ENCODE results near the gene GSTO1. TPM values are rescaled to one million over a fixed set of nuclear protein-coding genes. Genes with fewer than 3 reads are reported as not detected.

Gene GSTO1
- total and polyA plus RNA-seq, 9 of the 15 experiments (the other 6 are each of a cell fraction or from before 2014, with no cell fraction given) = 136 to 592 (median 237) TPM

DNA sequence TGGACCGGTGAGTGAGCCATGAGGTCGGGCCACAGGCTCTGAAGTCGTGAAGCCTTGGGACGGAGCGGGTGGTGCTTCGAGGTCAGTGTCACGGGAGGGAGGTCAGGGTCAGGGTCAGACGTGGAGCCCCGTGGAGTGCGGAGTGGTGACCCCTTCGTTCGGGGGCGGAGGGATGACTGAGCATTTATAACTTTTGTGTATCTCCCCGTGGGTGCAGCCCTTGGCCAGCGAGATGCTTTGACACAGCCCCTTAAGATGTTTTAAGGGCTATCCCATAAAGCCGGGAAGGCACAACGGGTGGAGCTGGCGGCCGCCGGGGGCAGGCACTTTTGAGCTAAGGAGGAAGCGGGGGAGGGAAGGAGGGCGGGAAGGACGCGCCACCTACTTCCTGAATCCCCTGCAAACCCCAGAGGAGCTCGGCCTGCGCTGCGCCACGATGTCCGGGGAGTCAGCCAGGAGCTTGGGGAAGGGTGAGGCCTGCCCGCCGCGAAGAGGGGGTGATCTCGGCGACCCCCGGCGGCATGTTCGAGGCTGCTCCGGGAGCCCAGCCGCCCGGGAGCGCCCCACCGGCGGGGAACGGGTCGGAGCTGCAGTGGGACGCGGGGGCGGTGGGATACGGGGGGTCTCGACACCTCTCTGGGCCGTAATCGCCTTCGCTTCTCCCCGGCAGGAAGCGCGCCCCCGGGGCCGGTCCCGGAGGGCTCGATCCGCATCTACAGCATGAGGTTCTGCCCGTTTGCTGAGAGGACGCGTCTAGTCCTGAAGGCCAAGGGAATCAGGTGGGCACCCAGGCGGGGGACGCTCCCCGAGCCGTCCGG, at the start of gene GSTO1 (continued):
- TF ChIP-seq, protein P1, sequence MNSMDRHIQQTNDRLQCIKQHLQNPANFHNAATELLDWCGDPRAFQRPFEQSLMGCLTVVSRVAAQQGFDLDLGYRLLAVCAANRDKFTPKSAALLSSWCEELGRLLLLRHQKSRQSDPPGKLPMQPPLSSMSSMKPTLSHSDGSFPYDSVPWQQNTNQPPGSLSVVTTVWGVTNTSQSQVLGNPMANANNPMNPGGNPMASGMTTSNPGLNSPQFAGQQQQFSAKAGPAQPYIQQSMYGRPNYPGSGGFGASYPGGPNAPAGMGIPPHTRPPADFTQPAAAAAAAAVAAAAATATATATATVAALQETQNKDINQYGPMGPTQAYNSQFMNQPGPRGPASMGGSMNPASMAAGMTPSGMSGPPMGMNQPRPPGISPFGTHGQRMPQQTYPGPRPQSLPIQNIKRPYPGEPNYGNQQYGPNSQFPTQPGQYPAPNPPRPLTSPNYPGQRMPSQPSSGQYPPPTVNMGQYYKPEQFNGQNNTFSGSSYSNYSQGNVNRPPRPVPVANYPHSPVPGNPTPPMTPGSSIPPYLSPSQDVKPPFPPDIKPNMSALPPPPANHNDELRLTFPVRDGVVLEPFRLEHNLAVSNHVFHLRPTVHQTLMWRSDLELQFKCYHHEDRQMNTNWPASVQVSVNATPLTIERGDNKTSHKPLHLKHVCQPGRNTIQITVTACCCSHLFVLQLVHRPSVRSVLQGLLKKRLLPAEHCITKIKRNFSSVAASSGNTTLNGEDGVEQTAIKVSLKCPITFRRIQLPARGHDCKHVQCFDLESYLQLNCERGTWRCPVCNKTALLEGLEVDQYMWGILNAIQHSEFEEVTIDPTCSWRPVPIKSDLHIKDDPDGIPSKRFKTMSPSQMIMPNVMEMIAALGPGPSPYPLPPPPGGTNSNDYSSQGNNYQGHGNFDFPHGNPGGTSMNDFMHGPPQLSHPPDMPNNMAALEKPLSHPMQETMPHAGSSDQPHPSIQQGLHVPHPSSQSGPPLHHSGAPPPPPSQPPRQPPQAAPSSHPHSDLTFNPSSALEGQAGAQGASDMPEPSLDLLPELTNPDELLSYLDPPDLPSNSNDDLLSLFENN (IDR thresholded peaks at IDR 0.05; ENCODE audit: low read depth in 2 of 2, low read length in 2 of 2) = no peak
- TF ChIP-seq ARID1B (IDR thresholded peaks at IDR 0.05) (peak; percentile 34), BCOR (IDR thresholded peaks at IDR 0.05) (no peak), NR2C2 (CRISPR knock-in tag; IDR thresholded peaks at IDR 0.05) (no peak), NR2C2 (tag; IDR thresholded peaks at IDR 0.05) (peak; percentile 86), POLR2AphosphoS2 (IDR thresholded peaks at IDR 0.05; ENCODE audit: low read length) (no peak), SRSF3 (IDR thresholded peaks at IDR 0.05; ENCODE audit: insufficient read depth, low read length) (no peak), POLR3G (IDR thresholded peaks at IDR 0.05; ENCODE audit: extremely low read depth, insufficient read length, insufficient replicate concordance) (no peak), KLF10 (CRISPR knock-in tag; IDR thresholded peaks at IDR 0.05) (no peak), HDAC1 (IDR thresholded peaks at IDR 0.05) (peak in 1 of 2 experiments; percentile 53; a peak in 1 of 4 replicates), RBM39 (optimal IDR thresholded peaks at IDR 0.05; ENCODE audit: low read depth, low read length) (no peak), ZFX (CRISPR knock-in tag; IDR thresholded peaks at IDR 0.05) (peak; percentile 70), NFYB (IDR thresholded peaks at IDR 0.05; ENCODE audit: extremely low read depth, insufficient read length) (no peak)
- TF ChIP-seq, protein P2, sequence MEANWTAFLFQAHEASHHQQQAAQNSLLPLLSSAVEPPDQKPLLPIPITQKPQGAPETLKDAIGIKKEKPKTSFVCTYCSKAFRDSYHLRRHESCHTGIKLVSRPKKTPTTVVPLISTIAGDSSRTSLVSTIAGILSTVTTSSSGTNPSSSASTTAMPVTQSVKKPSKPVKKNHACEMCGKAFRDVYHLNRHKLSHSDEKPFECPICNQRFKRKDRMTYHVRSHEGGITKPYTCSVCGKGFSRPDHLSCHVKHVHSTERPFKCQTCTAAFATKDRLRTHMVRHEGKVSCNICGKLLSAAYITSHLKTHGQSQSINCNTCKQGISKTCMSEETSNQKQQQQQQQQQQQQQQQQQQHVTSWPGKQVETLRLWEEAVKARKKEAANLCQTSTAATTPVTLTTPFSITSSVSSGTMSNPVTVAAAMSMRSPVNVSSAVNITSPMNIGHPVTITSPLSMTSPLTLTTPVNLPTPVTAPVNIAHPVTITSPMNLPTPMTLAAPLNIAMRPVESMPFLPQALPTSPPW (CRISPR knock-in tag; IDR thresholded peaks at IDR 0.05) = peak; percentile 81
- TF ChIP-seq, protein P3, sequence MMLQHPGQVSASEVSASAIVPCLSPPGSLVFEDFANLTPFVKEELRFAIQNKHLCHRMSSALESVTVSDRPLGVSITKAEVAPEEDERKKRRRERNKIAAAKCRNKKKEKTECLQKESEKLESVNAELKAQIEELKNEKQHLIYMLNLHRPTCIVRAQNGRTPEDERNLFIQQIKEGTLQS (IDR thresholded peaks at IDR 0.05) = no peak
- TF ChIP-seq, protein P3 (CRISPR knock-in tag; conservative IDR thresholded peaks at IDR 0.05) = no peak
